H1 (cell line): ENCODE measurements around the gene NUB1. TPM values are rescaled to one million over a fixed set of nuclear protein-coding genes. Genes with fewer than 3 reads are reported as not detected.
A peak's percentile ranks its signal among the peaks of the same experiment; 100 is the strongest.

Source experiments
- ATF2 ChIP-seq: IDR thresholded peaks from 2 replicates; pipeline ENCODE4 v1.6.1; 2012; ENCODE audit warnings: low read length, inconsistent platforms
- BACH1 ChIP-seq: IDR thresholded peaks from 2 replicates; pipeline ENCODE4 v1.6.1; 2012; ENCODE audit warnings: low read length, improper control_type of control experiment
- BCL11A ChIP-seq, 2 experiments: IDR thresholded peaks; one replicate each; pipeline ENCODE4 v1.6.1; 2011; ENCODE audit warnings: low read depth in 2 of 2, low read length in 2 of 2, mild to moderate bottlenecking in 2 of 2
- BRCA1 ChIP-seq: IDR thresholded peaks from 2 replicates; pipeline ENCODE4 v1.6.1; 2012; ENCODE audit warnings: low read depth, low read length, improper control_type of control experiment
- CBX5 ChIP-seq: fragments of 300-800, 300-1000 bp; sonication (generic); IDR thresholded peaks from 2 replicates; pipeline ENCODE4 v1.7.1; 2016; ENCODE audit warnings: antibody characterized with exemption, low read length, low read depth
- CBX8 ChIP-seq: fragments of 300-800, 300-1000 bp; sonication (generic); IDR thresholded peaks from 2 replicates; pipeline ENCODE4 v1.7.1; 2016; ENCODE audit warnings: low read depth, low read length, borderline replicate concordance
- CEBPB ChIP-seq: IDR thresholded peaks from 2 replicates; pipeline ENCODE4 v1.6.1; 2012; ENCODE audit warnings: low read depth, low read length
- CHD1 ChIP-seq: IDR thresholded peaks from 2 replicates; pipeline ENCODE4 v1.6.1; 2012; ENCODE audit warnings: low read depth, low read length, improper control_type of control experiment
- CHD2 ChIP-seq: IDR thresholded peaks from 2 replicates; pipeline ENCODE4 v1.6.1; 2012; ENCODE audit warnings: low read length, improper control_type of control experiment
- CTBP2 ChIP-seq: IDR thresholded peaks from 2 replicates; pipeline ENCODE4 v1.7.0; 2011; ENCODE audit warnings: borderline replicate concordance, mild to moderate bottlenecking, moderate library complexity, mixed read lengths, low read length; ENCODE audit not compliant: insufficient read depth, insufficient read length
- EGR1 ChIP-seq: IDR thresholded peaks from 2 replicates; pipeline ENCODE4 v1.6.1; 2011; ENCODE audit warnings: low read depth, low read length, borderline replicate concordance
- EZH2 ChIP-seq: fragments of 200-600 bp; sonication (generic); IDR thresholded peaks from 2 replicates; pipeline ENCODE4 v1.7.1; 2012; ENCODE audit warnings: low read depth, mild to moderate bottlenecking, moderate library complexity, low read length, inconsistent platforms; ENCODE audit not compliant: severe bottlenecking
- FOSL1 ChIP-seq: IDR thresholded peaks from 2 replicates; pipeline ENCODE4 v1.6.1; 2011; ENCODE audit warnings: mild to moderate bottlenecking, low read depth, low read length, moderate library complexity; ENCODE audit not compliant: insufficient read depth
- JUND ChIP-seq: IDR thresholded peaks from 2 replicates; pipeline ENCODE4 v1.6.1; 2011; ENCODE audit warnings: mild to moderate bottlenecking, improper control_type of control experiment, low read length
- RBBP5 ChIP-seq: IDR thresholded peaks from 2 replicates; pipeline ENCODE4 v1.7.1; 2012; ENCODE audit warnings: low read depth, mild to moderate bottlenecking, inconsistent platforms, low read length, moderate library complexity, borderline replicate concordance
- RFX5 ChIP-seq: IDR thresholded peaks from 2 replicates; pipeline ENCODE4 v1.6.1; 2011; ENCODE audit warnings: low read depth, low read length, improper control_type of control experiment, borderline replicate concordance
- RNF2 ChIP-seq: fragments of 200-900, 300-1000 bp; sonication (generic); IDR thresholded peaks from 2 replicates; pipeline ENCODE4 v1.7.1; 2016; ENCODE audit warnings: borderline replicate concordance, low read depth, mild to moderate bottlenecking, antibody characterized with exemption, low read length; ENCODE audit not compliant: poor library complexity, severe bottlenecking; ENCODE audit errors: missing control alignments
- SIRT6 ChIP-seq: IDR thresholded peaks from one replicate; pipeline ENCODE4 v1.7.1; 2012; ENCODE audit warnings: low read length, inconsistent platforms
- SIX5 ChIP-seq: IDR thresholded peaks from 2 replicates; pipeline ENCODE4 v1.6.1; 2011; ENCODE audit warnings: mild to moderate bottlenecking, low read depth, low read length
- SP2 ChIP-seq: IDR thresholded peaks from 2 replicates; pipeline ENCODE4 v1.6.1; 2012; ENCODE audit warnings: mild to moderate bottlenecking, low read length, inconsistent platforms
- SP4 ChIP-seq: IDR thresholded peaks from 2 replicates; pipeline ENCODE4 v1.6.1; 2012; ENCODE audit warnings: low read length, inconsistent platforms
- TAF7 ChIP-seq: optimal IDR thresholded peaks from 2 replicates; pipeline ENCODE3; 2011; ENCODE audit warnings: low read depth, mild to moderate bottlenecking, inconsistent platforms, low read length, moderate library complexity, borderline replicate concordance
- TEAD4 ChIP-seq: IDR thresholded peaks from 2 replicates; pipeline ENCODE4 v1.6.1; 2012; ENCODE audit warnings: low read depth, low read length, inconsistent platforms, mixed read lengths
- ZNF274 ChIP-seq: IDR thresholded peaks from 2 replicates; pipeline ENCODE4 v1.7.0; 2012; ENCODE audit warnings: low read length, borderline replicate concordance; ENCODE audit errors: extremely low read depth
- polyA plus RNA-seq, 7 experiments: library from polyadenylated mRNA; depleted of rRNA in 3 of 7; stranded (reverse) in 5 of 7; unstranded in 2 of 7; fragments of >200 nt in 5 of 7; fragments of 200-250 nt in 2 of 7; gene quantifications; 1 replicate in 5 of 7; 2 replicates in 1 of 7; 4 replicates in 1 of 7; pipeline versions ENCODE4 v1.2.1 to v1.2.3, GENCODE V29; 2011 to 2013; ENCODE audit warnings: missing spikeins in 2 of 7, mixed read lengths in 2 of 7
- total RNA-seq: library from RNA; stranded (reverse); fragmentation: NEBNext Ultra II Directional; extraction: Animal tissue kit (Norgen Biotek cat#: 25700); gene quantifications from 2 replicates; pipeline ENCODE4 v1.2.1, GENCODE V29; 2021

Gene NUB1
- total and polyA plus RNA-seq, 2 of the 8 experiments (the other 6 are each of a cell fraction or from before 2014, with no cell fraction given) = 22.1 to 43.5 TPM

- TF ChIP-seq BACH1 = peak; percentile 5; the same call in 1 of the 2 replicates
- TF ChIP-seq ZNF274 = no peak
- no peak for TF ChIP-seq BRCA1
- TF ChIP-seq TAF7 = no peak
- TF ChIP-seq SP4 = no peak
- TF ChIP-seq EZH2 = no peak
- TF ChIP-seq FOSL1 = no peak
- no peak for TF ChIP-seq CTBP2
- TF ChIP-seq RNF2 = peak; percentile 42
- TF ChIP-seq ATF2 = no peak
- no peak for TF ChIP-seq SIX5
- no peak for TF ChIP-seq TEAD4
- TF ChIP-seq SIRT6 = no peak
- no peak for TF ChIP-seq SP2
- TF ChIP-seq RFX5 = no peak
- TF ChIP-seq CHD1 = no peak
- TF ChIP-seq EGR1 = no peak
- TF ChIP-seq CHD2 = no peak
- TF ChIP-seq CBX5 = no peak
- TF ChIP-seq CEBPB = no peak
- no peak for TF ChIP-seq BCL11A (IDR thresholded peaks at IDR 0.05; ENCODE audit: low read depth in 2 of 2, low read length in 2 of 2)
- no peak for TF ChIP-seq JUND
- TF ChIP-seq RBBP5 = 0 out of 2 replicates have a peak, but pooled peaks have one; percentile 48
- no peak for TF ChIP-seq CBX8
Measured at GRCh38 chr7:151381348-151382078, 39.9 kb downstream of the NUB1 start (continued).
